ENCODE results near the gene PARD3B. TPM values are rescaled to one million over a fixed set of nuclear protein-coding genes. Genes with fewer than 3 reads are reported as not detected.

PARD3B gene
- total and polyA plus RNA-seq, 2 of the 8 experiments (the other 6 are each of a cell fraction or from before 2014, with no cell fraction given): 1.2 to 5.7 TPM

DNA sequence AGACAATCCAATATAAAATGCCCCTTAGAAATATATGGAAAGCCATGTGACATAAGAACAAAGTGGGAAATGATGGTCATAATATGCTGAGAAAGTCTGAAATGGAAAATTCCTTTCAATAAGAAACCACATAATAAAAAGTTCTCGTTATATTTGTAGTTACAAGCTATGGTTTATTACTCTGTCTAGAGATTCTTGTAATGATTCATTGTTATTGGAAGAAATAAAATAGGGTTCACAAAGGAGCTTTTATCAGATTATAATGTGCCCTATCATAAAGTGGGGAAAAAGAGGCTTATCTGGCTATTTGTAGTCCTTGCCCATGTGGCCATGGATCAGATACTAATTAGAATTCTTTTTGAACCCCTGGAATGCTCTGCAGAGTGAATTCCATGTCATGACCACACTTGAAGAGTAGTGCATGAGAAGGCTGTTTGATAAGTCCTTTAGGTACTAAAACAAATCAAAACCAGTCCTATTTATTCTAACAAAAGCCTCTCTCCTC lies 716.3 kb downstream of the PARD3B start:
- Histone ChIP-seq H3K79me2 (ENCODE audit: control insufficient read depth in 1 of 2, insufficient read depth in 2 of 2, low read length in 2 of 2) (no peaks in the 10 kb centered on the region), H4K5ac (ENCODE audit: insufficient read length, low read depth, low read length) (no peak overlapping the region), H4K20me1 (replicated peaks in 1 of 2; ENCODE audit: control insufficient read depth in 1 of 2, insufficient read depth in 2 of 2, low read length in 2 of 2) (no peaks in the 10 kb centered on the region), H2BK20ac (ENCODE audit: low read length) (no peak overlapping the region), H3K9ac (replicated peaks in 1 of 4; ENCODE audit: extremely low read depth in 1 of 4, low read depth in 3 of 4, low read length in 3 of 4) (no peak overlapping the region), H3K14ac (ENCODE audit: insufficient read length) (no peak overlapping the region), H3K4me1 (replicated peaks in 1 of 4; ENCODE audit: control insufficient read depth in 3 of 4, insufficient read depth in 4 of 4, low read length in 3 of 4) (peaks cover 0 to 5% (median 2%) of the 10 kb centered on the region in 4 experiments; a peak in 2 of 7 replicates), H3K4me2 (ENCODE audit: insufficient read depth in 1 of 2, low read depth in 2 of 2, low read length in 2 of 2) (no peak overlapping the region), H3K56ac (replicated peaks; ENCODE audit: insufficient read length, low read depth, low read length) (no peak overlapping the region), H3K18ac (ENCODE audit: extremely low read depth, low read length) (no peak overlapping the region), H3K9me3 (ENCODE audit: insufficient read depth in 2 of 2, low read depth in 1 of 2, low read length in 1 of 2) (no peaks in the 10 kb centered on the region), H3K23me2 (ENCODE audit: low read depth, low read length) (no peaks in the 10 kb centered on the region), H4K91ac (replicated peaks; ENCODE audit: insufficient read length, low read length) (no peak overlapping the region), H3K23ac (ENCODE audit: insufficient read length) (no peak overlapping the region), H2BK5ac (ENCODE audit: low read depth, low read length) (no peak overlapping the region), H2BK12ac (ENCODE audit: low read depth, low read length) (no peak overlapping the region), H4K8ac (ENCODE audit: extremely low read depth, insufficient read depth, low read length) (no peak overlapping the region), H3K79me1 (ENCODE audit: low read depth, low read length) (no peaks in the 10 kb centered on the region), H3K36me3 (ENCODE audit: control insufficient read depth in 2 of 4, insufficient read depth in 4 of 4, low read length in 3 of 4) (no peaks in the 10 kb centered on the region), H3K4me3 (ENCODE audit: extremely low read depth in 1 of 4, insufficient read depth in 2 of 4, low read depth in 3 of 4, low read length in 4 of 4) (no peak overlapping the region), H2BK120ac (replicated peaks; ENCODE audit: low read depth, low read length) (no peak overlapping the region), H2AK5ac (ENCODE audit: low read depth, low read length) (no peak overlapping the region), H3K27me3 (replicated peaks in 1 of 4; ENCODE audit: control insufficient read depth in 3 of 4, extremely low read depth in 1 of 4, insufficient read depth in 3 of 4, low read length in 3 of 4) (no peaks in the 10 kb centered on the region), H3K27ac (ENCODE audit: low read depth, low read length) (no peak overlapping the region), H2AFZ (ENCODE audit: low read length) (no peak overlapping the region), H3K4ac (replicated peaks; ENCODE audit: insufficient read length, low read depth, low read length) (no peak overlapping the region), H2BK15ac (ENCODE audit: low read length) (no peak overlapping the region)
- 88% methylated on average over 1 of the region's 1 CpG; no CpG with 5 or more reads in 1 of the 2 experiments for WGBS, 2 experiments (ENCODE audit: extremely low coverage in 1 of 2, insufficient coverage in 1 of 2, insufficient read length in 1 of 2, insufficient replicate concordance in 2 of 2, low coverage in 1 of 2, low lambda C conversion rate in 2 of 2, missing lambda C conversion rate in 1 of 2)
- DNase-seq (ENCODE audit: low read depth in 1 of 2, low spot score in 2 of 2) (no peak), FAIRE-seq (no peak)
- CTCF ChIA-PET (ENCODE audit: partially characterized antibody): interaction anchor here (1.6 kb wide), 1 partner anchor 11 kb away, joined by 4 read pairs; no protein-coding TSS in a partner anchor
- POLR2A ChIA-PET (ENCODE audit: partially characterized antibody): no interaction called here
- no peak for TF ChIP-seq RBBP5 (IDR thresholded peaks at IDR 0.05; ENCODE audit: borderline replicate concordance, low read depth, low read length)
- TF ChIP-seq PHF8 (conservative IDR thresholded peaks at IDR 0.05; ENCODE audit: low read depth, low read length): no peak
- TF ChIP-seq, protein P1, sequence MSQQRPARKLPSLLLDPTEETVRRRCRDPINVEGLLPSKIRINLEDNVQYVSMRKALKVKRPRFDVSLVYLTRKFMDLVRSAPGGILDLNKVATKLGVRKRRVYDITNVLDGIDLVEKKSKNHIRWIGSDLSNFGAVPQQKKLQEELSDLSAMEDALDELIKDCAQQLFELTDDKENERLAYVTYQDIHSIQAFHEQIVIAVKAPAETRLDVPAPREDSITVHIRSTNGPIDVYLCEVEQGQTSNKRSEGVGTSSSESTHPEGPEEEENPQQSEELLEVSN (IDR thresholded peaks at IDR 0.05): no peak
- no peak for TF ChIP-seq SRF (IDR thresholded peaks at IDR 0.05; ENCODE audit: low read depth, low read length)
- no peak for TF ChIP-seq EZH2 (IDR thresholded peaks at IDR 0.05; ENCODE audit: low read depth, low read length, severe bottlenecking)
- no peak for TF ChIP-seq SP2 (IDR thresholded peaks at IDR 0.05; ENCODE audit: low read length)
- TF ChIP-seq CHD2 (IDR thresholded peaks at IDR 0.05; ENCODE audit: low read length): no peak
- TF ChIP-seq SIRT6 (IDR thresholded peaks at IDR 0.05; ENCODE audit: low read length): no peak

All from H1 (cell line).